HepG2 (cell line): ENCODE results near the gene HOXD9. TPM values are rescaled to one million over a fixed set of nuclear protein-coding genes. Genes with fewer than 3 reads are reported as not detected.
A peak's percentile ranks its signal among the peaks of the same experiment; 100 is the strongest.

ENCODE experiments used
- AGO1 ChIP-seq: fragments of 200-400 bp; formaldehyde crosslinking; IDR thresholded peaks from 2 replicates; pipeline ENCODE4 v1.6.1; 2017; ENCODE audit warnings: mild to moderate bottlenecking, low read depth, low read length, moderate library complexity; ENCODE audit not compliant: poor library complexity, severe bottlenecking
- ATF7-NPFF ChIP-seq: sonication (generic); formaldehyde crosslinking; IDR thresholded peaks from 2 replicates; pipeline ENCODE4 v1.8.1; 2023; ENCODE audit warnings: mild to moderate bottlenecking, low read depth, missing genetic modification reagents, moderate library complexity
- ATRX ChIP-seq: sonication (generic); formaldehyde crosslinking; IDR thresholded peaks from 2 replicates; pipeline ENCODE4 v1.4.0; 2020; ENCODE audit warnings: missing genetic modification reagents, borderline replicate concordance
- ETV5 ChIP-seq: IDR thresholded peaks from 2 replicates; pipeline ENCODE4 v1.6.1; 2018; ENCODE audit warnings: missing biosample characterization, missing genetic modification reagents, inconsistent platforms, borderline replicate concordance
- FOSL2 ChIP-seq: sonication (generic); formaldehyde crosslinking; IDR thresholded peaks from 2 replicates; pipeline ENCODE4 v1.4.0; 2020; ENCODE audit warnings: missing genetic modification reagents
- HDAC1 ChIP-seq: sonication (generic); formaldehyde crosslinking; IDR thresholded peaks from 2 replicates; pipeline ENCODE4 v1.5.1; 2020; ENCODE audit warnings: mild to moderate bottlenecking, missing genetic modification reagents
- KAT2B ChIP-seq: fragments of 150-350 bp; IDR thresholded peaks from 2 replicates; pipeline ENCODE4 v1.6.1; 2014; ENCODE audit warnings: low read depth, low read length, borderline replicate concordance
- RBM39 ChIP-seq: fragments of 200-400 bp; formaldehyde crosslinking; IDR thresholded peaks from one replicate; pipeline ENCODE4 v1.6.1; 2018; ENCODE audit warnings: antibody characterized with exemption, mild to moderate bottlenecking, low read depth, low read length; ENCODE audit not compliant: poor library complexity, severe bottlenecking
- ZBTB42 ChIP-seq: sonication (generic); formaldehyde crosslinking; IDR thresholded peaks from 2 replicates; pipeline ENCODE4 v1.5.0; 2020; ENCODE audit warnings: mild to moderate bottlenecking, missing genetic modification reagents
- ZIK1 ChIP-seq: sonication (generic); formaldehyde crosslinking; IDR thresholded peaks from 2 replicates; pipeline ENCODE4 v1.5.0; 2020; ENCODE audit warnings: mild to moderate bottlenecking, low read depth, missing genetic modification reagents, borderline replicate concordance
- ZNF225 ChIP-seq: sonication (generic); formaldehyde crosslinking; IDR thresholded peaks from 2 replicates; pipeline ENCODE4 v1.4.0; 2020; ENCODE audit warnings: mild to moderate bottlenecking, missing genetic modification reagents
- ZNF556 ChIP-seq: sonication (generic); formaldehyde crosslinking; IDR thresholded peaks from 2 replicates; pipeline ENCODE4 v1.4.0; 2020; ENCODE audit warnings: mild to moderate bottlenecking, missing genetic modification reagents, borderline replicate concordance
- ZNF720 ChIP-seq: sonication (generic); formaldehyde crosslinking; IDR thresholded peaks from 2 replicates; pipeline ENCODE4 v1.4.0; 2020; ENCODE audit warnings: missing genetic modification reagents
- ZNF773 ChIP-seq: sonication (generic); formaldehyde crosslinking; IDR thresholded peaks from 2 replicates; pipeline ENCODE4 v1.4.0; 2020; ENCODE audit warnings: missing genetic modification reagents, borderline replicate concordance
- polyA plus RNA-seq, 8 experiments: library from polyadenylated mRNA; depleted of rRNA in 3 of 8; stranded (reverse) in 7 of 8; unstranded in 1 of 8; fragments of >200 nt; fragmentation: Illumina TruSeq in 4 of 8; extraction: Trizol in 4 of 8; gene quantifications; 2 replicates each; pipeline versions ENCODE4 v1.2.1 to v1.2.3, GENCODE V29; 2011 to 2016; ENCODE audit warnings: low read depth in 4 of 8, missing spikeins in 1 of 8, mixed read lengths in 1 of 8; ENCODE audit not compliant: insufficient read depth in 1 of 8
- total RNA-seq, 5 experiments: library from RNA; depleted of rRNA; stranded (reverse); fragments of >200 nt; fragmentation: Illumina TruSeq; extraction: Trizol; gene quantifications; 2 replicates each; pipeline ENCODE4 v1.2.3, GENCODE V29; 2016; ENCODE audit warnings: low read depth in 1 of 5
- TF ChIP-seq, protein P1 (sequence below): IDR thresholded peaks from 2 replicates; pipeline ENCODE4 v1.6.1; 2016; ENCODE audit warnings: low read depth
- TF ChIP-seq, protein P2 (sequence below): IDR thresholded peaks from 2 replicates; pipeline ENCODE4 v1.6.1; 2012; ENCODE audit warnings: inconsistent platforms
- TF ChIP-seq, protein P3 (sequence below): sonication (generic); formaldehyde crosslinking; IDR thresholded peaks from 2 replicates; pipeline ENCODE4 v1.8.1; 2023; ENCODE audit warnings: mild to moderate bottlenecking, moderate library complexity, missing genetic modification reagents
- TF ChIP-seq, protein P4 (sequence below): sonication (generic); formaldehyde crosslinking; conservative IDR thresholded peaks from 2 replicates; pipeline ENCODE4 v1.4.0; 2020; ENCODE audit warnings: mild to moderate bottlenecking, missing genetic modification reagents, moderate library complexity
- TF ChIP-seq, protein P5 (sequence below): sonication (generic); formaldehyde crosslinking; IDR thresholded peaks from 2 replicates; pipeline ENCODE4 v1.5.1; 2020; ENCODE audit warnings: mild to moderate bottlenecking, missing genetic modification reagents, moderate library complexity

HOXD9 gene
- total and polyA plus RNA-seq, 2 of the 13 experiments (the other 11 are each of a cell fraction or from before 2014, with no cell fraction given) = not detected

DNA sequence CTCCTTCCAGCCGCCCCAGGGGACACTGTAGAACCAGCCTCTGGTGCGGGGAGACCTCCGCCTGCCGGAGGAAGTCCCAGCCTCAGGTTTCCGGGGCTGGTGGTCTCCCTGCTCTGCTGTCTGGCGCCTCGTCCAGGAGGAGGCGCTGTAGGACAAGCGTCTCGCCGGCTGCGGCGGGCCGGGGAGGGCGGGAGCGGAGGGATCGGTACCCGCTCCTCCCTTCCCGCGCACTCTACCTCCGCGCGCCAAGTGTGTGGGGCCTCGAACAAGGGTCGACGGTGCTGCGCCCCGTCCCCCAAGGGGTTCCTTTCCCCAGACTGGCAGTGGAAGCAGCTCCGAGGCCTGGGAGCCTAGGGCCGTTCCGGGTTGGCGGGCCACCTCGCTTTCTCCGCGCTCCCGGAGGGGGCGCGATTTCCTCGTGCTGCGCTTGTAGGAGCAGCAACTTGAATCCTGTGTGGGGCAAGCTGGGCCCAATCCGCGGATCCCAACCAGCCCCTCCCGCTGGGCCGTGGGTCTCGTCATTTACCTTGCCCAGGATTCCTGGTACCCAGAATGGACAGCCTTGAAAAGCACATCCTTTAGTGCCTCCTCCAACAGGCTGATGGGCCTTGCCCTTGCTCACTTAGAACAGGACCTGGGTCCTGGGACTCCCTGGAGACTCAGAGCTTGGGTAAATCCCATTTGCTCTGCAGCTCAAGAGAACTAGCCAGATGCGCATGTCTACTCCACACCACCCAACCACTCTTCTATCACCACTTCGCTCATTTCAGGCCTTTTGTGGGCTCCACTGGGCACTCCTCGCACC lies 18.2 kb downstream of the HOXD9 start (continued):
- TF ChIP-seq ZNF225 (CRISPR knock-in tag) = peak; percentile 65
- TF ChIP-seq ZBTB42 = peak; percentile 71; the same call in 1 of the 2 replicates
- TF ChIP-seq HDAC1 (CRISPR knock-in tag) = peak; percentile 61; the same call in 1 of the 2 replicates
- TF ChIP-seq AGO1 = peak; percentile 73
- TF ChIP-seq RBM39 = peak; percentile 67
- TF ChIP-seq KAT2B = no peak
- TF ChIP-seq, protein P1, sequence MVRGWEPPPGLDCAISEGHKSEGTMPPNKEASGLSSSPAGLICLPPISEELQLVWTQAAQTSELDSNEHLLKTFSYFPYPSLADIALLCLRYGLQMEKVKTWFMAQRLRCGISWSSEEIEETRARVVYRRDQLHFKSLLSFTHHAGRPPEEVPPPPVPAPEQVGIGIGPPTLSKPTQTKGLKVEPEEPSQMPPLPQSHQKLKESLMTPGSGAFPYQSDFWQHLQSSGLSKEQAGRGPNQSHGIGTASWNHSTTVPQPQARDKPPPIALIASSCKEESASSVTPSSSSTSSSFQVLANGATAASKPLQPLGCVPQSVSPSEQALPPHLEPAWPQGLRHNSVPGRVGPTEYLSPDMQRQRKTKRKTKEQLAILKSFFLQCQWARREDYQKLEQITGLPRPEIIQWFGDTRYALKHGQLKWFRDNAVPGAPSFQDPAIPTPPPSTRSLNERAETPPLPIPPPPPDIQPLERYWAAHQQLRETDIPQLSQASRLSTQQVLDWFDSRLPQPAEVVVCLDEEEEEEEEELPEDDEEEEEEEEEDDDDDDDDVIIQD (CRISPR knock-in tag) = no peak
- TF ChIP-seq, protein P2, sequence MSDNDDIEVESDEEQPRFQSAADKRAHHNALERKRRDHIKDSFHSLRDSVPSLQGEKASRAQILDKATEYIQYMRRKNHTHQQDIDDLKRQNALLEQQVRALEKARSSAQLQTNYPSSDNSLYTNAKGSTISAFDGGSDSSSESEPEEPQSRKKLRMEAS = peak; percentile 89
- TF ChIP-seq ATF7-NPFF (CRISPR knock-in tag) = peak; percentile 81
- TF ChIP-seq, protein P3, sequence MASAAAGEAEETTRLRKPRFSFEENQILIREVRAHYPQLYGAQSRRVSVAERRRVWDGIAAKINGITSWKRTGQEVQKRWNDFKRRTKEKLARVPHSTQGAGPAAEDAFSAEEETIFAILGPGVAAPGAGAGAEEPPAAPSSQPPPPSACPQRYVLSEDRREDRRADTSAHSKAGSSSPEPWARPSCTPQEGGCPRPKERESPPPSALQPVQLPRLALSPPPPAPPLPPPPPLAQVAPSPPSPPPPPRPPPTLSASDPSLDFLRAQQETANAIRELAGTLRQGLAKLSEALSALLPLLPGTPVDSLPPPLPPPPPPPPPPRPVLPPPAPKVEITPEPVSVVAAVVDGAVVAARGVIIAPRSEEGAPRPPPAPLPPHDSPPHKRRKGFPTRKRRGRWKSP (CRISPR knock-in tag) = peak; percentile 65; the same call in 1 of the 2 replicates
- TF ChIP-seq FOSL2 (CRISPR knock-in tag) = peak; percentile 49
- TF ChIP-seq, protein P4, sequence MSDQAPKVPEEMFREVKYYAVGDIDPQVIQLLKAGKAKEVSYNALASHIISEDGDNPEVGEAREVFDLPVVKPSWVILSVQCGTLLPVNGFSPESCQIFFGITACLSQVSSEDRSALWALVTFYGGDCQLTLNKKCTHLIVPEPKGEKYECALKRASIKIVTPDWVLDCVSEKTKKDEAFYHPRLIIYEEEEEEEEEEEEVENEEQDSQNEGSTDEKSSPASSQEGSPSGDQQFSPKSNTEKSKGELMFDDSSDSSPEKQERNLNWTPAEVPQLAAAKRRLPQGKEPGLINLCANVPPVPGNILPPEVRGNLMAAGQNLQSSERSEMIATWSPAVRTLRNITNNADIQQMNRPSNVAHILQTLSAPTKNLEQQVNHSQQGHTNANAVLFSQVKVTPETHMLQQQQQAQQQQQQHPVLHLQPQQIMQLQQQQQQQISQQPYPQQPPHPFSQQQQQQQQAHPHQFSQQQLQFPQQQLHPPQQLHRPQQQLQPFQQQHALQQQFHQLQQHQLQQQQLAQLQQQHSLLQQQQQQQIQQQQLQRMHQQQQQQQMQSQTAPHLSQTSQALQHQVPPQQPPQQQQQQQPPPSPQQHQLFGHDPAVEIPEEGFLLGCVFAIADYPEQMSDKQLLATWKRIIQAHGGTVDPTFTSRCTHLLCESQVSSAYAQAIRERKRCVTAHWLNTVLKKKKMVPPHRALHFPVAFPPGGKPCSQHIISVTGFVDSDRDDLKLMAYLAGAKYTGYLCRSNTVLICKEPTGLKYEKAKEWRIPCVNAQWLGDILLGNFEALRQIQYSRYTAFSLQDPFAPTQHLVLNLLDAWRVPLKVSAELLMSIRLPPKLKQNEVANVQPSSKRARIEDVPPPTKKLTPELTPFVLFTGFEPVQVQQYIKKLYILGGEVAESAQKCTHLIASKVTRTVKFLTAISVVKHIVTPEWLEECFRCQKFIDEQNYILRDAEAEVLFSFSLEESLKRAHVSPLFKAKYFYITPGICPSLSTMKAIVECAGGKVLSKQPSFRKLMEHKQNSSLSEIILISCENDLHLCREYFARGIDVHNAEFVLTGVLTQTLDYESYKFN (CRISPR knock-in tag) = 0 out of 2 replicates have a peak, but pooled peaks have one; percentile 17
- no peak for TF ChIP-seq ATRX (CRISPR knock-in tag)
- 0 out of 2 replicates have a peak, but pooled peaks have one; percentile 80 for TF ChIP-seq ZNF720 (CRISPR knock-in tag)
- TF ChIP-seq ZNF556 (CRISPR knock-in tag) = peak; percentile 83
- TF ChIP-seq, protein P5, sequence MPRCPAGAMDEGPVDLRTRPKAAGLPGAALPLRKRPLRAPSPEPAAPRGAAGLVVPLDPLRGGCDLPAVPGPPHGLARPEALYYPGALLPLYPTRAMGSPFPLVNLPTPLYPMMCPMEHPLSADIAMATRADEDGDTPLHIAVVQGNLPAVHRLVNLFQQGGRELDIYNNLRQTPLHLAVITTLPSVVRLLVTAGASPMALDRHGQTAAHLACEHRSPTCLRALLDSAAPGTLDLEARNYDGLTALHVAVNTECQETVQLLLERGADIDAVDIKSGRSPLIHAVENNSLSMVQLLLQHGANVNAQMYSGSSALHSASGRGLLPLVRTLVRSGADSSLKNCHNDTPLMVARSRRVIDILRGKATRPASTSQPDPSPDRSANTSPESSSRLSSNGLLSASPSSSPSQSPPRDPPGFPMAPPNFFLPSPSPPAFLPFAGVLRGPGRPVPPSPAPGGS (CRISPR knock-in tag) = peak; percentile 83; the same call in 1 of the 2 replicates
- TF ChIP-seq ZIK1 (CRISPR knock-in tag) = no peak
- TF ChIP-seq ETV5 (CRISPR knock-in tag) = peak; percentile 55
- no peak for TF ChIP-seq ZNF773 (CRISPR knock-in tag)
